Right lobe of liver (tissue), 4 donors: Measurements from ENCODE around the gene GTF2H4.
"Not testable (repeated sequence)": the region's sequence is repeated elsewhere in the genome, so short reads cannot be mapped to it uniquely, and the experiment has no call there.

Experiments used
- CTCF ChIP-seq, 4 donors: fragments of 200-600 bp in 3 of 4; fragments of 450-650 bp in 1 of 4; IDR thresholded peaks; one replicate each; pipeline versions ENCODE4 v1.5.1 to v1.8.0; 2016 to 2022; ENCODE audit warnings: antibody characterized with exemption in 4 of 4, mild to moderate bottlenecking in 2 of 4
- POLR2A ChIP-seq: fragments of 450-650 bp; IDR thresholded peaks from one replicate; pipeline ENCODE4 v1.6.1; 2017; ENCODE audit warnings: antibody characterized with exemption, mild to moderate bottlenecking
- donor health status: DM: no; HTN: no; CAD: no.
- donor health status: DM: no; HTN: no; CAD: no.
- donor health status: DM: no; HTN: yes; CAD: no.

- not testable (repeated sequence) for TF ChIP-seq CTCF (IDR thresholded peaks at IDR 0.05); POLR2A
Observed at GRCh38 chr6:30859726-30860125, 48.3 kb upstream of the GTF2H4 start.
